Left ventricle myocardium inferior (tissue), 1 donor: ENCODE measurements around the gene AS3MT. TPM values are rescaled to one million over a fixed set of nuclear protein-coding genes. Genes with fewer than 3 reads are reported as not detected.
"Not testable (repeated sequence)": the region's sequence is repeated elsewhere in the genome, so short reads cannot be mapped to it uniquely, and the experiment has no call there.

Experiments
- DNase-seq: peaks from one replicate; pipeline ENCODE4 v3.0.0-alpha.2; 2020
- H3K27ac ChIP-seq: fragments of 200-600 bp; replicated peaks from 2 replicates; pipeline ENCODE4 v1.8.0; 2021
- H3K27me3 ChIP-seq: fragments of 200-600 bp; 2 replicates; pipeline ENCODE4 v1.8.0; 2021; ENCODE audit warnings: low read depth
- H3K36me3 ChIP-seq: fragments of 200-600 bp; 2 replicates; pipeline ENCODE4 v1.8.0; 2021
- H3K4me1 ChIP-seq: fragments of 200-600 bp; 2 replicates; pipeline ENCODE4 v1.8.0; 2021
- H3K4me3 ChIP-seq: fragments of 200-600 bp; 2 replicates; pipeline ENCODE4 v1.8.0; 2021; ENCODE audit warnings: mild to moderate bottlenecking, moderate library complexity
- H3K9me3 ChIP-seq: fragments of 200-600 bp; replicated peaks from 2 replicates; pipeline ENCODE4 v1.8.0; 2021
- intact Hi-C: fragments of 100-400 bp; cut with micrococcal nuclease; formaldehyde crosslinking; loops from one replicate; pipeline ENCODE4 v1.11.0; 2022
- total RNA-seq: library from RNA; stranded (reverse); fragmentation: NEBNext Ultra II Directional; extraction: Animal tissue kit (Norgen Biotek cat#: 25700); gene quantifications from one replicate; pipeline ENCODE4 v1.2.1, GENCODE V29; 2021
- TF ChIP-seq, protein P1 (sequence below): fragments of 200-600 bp; IDR thresholded peaks from 2 replicates; pipeline ENCODE4 v1.8.0; 2021; ENCODE audit warnings: antibody characterized with exemption, mild to moderate bottlenecking, borderline replicate concordance
- donor health status: DM: no; HTN: yes; CAD: no; lungs with severe emphysema.

The AS3MT gene
- total RNA-seq, 1 donor from 2014 or later: 17.2 TPM

DNA sequence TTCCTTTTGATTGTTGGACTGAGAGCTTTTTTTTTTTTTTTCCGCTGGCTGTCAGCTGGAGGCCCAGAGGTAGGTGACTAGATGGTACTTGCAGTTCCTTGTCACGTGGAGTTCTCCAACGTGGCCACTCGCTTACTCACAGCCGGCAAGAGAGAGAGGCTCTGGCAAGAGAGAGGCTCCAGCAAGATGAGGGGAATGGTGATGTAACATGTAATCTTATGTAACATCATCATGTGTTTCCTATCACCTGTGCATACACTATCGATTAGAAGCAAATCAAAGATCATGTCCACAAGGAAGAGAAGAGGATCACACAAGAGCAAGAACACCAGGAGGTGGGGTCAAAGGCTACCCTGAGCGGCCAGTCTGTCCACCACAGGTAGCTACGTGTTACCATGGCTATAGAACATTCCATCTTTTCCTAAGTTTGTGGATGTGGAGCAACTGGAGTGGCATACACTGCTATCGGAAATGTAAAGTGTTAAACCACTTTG, 19.2 kb upstream of the AS3MT start:
- no peak for DNase-seq
- Histone ChIP-seq H3K4me1 (peaks cover 13% of the 10 kb centered on the region), H3K9me3 (no peaks in the 10 kb centered on the region), H3K27ac (no peak overlapping the region), H3K36me3 (no peaks in the 10 kb centered on the region), H3K4me3 (no peak overlapping the region), H3K27me3 (no peaks in the 10 kb centered on the region)
- TF ChIP-seq, protein P1, sequence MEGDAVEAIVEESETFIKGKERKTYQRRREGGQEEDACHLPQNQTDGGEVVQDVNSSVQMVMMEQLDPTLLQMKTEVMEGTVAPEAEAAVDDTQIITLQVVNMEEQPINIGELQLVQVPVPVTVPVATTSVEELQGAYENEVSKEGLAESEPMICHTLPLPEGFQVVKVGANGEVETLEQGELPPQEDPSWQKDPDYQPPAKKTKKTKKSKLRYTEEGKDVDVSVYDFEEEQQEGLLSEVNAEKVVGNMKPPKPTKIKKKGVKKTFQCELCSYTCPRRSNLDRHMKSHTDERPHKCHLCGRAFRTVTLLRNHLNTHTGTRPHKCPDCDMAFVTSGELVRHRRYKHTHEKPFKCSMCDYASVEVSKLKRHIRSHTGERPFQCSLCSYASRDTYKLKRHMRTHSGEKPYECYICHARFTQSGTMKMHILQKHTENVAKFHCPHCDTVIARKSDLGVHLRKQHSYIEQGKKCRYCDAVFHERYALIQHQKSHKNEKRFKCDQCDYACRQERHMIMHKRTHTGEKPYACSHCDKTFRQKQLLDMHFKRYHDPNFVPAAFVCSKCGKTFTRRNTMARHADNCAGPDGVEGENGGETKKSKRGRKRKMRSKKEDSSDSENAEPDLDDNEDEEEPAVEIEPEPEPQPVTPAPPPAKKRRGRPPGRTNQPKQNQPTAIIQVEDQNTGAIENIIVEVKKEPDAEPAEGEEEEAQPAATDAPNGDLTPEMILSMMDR: no peak
- intact Hi-C loops: no loop called here

DNA sequence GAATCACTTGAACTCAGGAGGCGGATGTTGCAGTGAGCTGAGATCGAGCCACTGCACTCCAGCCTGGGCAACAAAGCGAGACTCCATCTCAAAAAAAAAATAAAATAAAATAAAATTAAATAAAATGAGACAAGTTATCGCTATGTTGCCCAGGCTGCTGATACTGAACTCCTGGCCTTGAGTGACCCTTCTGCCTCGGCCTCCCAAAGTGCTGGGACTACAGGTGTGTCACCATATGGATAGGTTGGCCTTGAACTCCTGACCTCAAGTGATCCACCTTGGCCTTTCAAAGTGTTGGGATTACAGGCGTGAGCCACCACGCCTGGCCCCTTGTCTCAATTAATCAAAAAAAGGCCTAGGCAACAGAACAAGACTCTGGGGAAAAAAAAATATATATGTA, 16.0 kb upstream of the AS3MT start:
- DNase-seq, H3K27ac ChIP-seq, H3K9me3 ChIP-seq, H3K4me3 ChIP-seq, H3K36me3 ChIP-seq, intact Hi-C loops, H3K27me3 ChIP-seq: not testable (repeated sequence)
- H3K4me1 ChIP-seq: peaks cover 32% of the 10 kb centered on the region

DNA sequence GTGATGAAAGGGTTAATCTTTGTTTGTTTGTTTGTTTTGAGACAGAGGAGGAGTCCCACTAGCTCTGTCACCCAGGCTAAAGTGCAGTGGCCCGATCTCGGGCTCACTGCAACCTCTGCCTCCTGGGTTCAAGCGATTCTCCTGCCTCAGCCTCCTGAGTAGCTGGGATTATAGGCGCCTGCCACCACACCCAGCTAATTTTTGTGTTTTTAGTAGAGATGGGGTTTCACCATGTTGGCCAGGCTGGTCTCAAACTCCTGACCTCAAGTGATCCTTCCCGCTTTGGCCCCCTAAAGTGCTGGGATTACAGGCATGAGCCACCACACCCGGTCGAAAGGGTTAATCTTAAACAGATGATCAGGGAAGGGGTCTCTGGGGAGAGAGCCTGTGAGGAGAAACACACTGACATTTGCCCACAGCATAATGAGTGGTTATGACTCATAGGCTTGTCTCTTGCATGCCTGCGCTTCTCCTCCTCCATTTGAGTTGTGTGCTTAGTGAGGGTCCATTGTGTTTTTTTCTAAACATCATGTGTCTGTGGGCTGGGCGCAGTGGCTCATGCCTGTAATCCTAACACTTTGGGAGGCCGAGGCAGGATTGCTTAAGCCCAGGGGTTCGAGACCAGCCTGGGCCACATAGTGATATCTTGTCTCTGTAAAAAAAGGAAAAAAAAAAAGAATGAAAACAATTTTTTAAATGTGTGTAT, 13.4 kb upstream of the AS3MT start:
- H3K9me3 ChIP-seq, H3K36me3 ChIP-seq, intact Hi-C loops, DNase-seq, H3K27me3 ChIP-seq, H3K27ac ChIP-seq: not testable (repeated sequence)
- Histone ChIP-seq H3K4me3 (peak overlapping the region; percentile 70), H3K4me1 (peaks cover 47% of the 10 kb centered on the region)

DNA sequence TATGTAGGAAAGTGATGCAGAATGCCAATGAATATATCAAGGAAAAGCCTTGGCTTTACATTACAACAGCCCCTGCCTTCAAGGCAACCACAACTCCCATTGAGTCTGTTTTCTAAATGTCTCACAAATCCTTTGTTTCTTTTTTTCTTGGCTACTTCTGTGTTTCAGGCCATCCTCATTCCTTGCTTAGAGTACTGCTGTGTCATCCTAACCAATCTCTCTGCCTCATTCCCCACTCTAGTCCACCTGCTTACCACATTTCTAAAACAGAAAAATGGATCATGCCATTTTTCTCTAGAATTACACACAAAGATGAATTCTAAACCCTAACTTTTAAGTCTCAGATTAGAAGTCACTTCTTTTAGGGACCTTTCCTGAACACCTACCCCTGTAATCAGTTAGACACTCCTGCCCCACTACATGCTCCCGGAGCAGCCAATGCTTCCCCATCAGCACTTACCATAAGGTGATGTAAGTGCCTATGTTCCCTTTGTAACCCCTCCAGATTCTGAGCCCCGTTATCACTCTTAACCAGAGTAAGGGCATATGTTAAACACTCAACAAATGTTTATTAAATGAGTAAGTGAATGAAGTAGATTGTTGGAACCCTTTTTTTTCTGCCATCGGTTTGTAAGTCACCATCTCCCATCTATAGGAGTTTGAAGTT, 12.4 kb upstream of the AS3MT start:
- DNase-seq: no peak
- TF ChIP-seq, protein P1: no peak
- intact Hi-C loops: no loop called here
- H3K27ac ChIP-seq: no peak overlapping the region
- no peaks in the 10 kb centered on the region for H3K27me3 ChIP-seq
- H3K4me1 ChIP-seq: peaks cover 47% of the 10 kb centered on the region
- peaks cover 17% of the 10 kb centered on the region for H3K36me3 ChIP-seq
- H3K4me3 ChIP-seq: no peak overlapping the region
- H3K9me3 ChIP-seq: no peaks in the 10 kb centered on the region

DNA sequence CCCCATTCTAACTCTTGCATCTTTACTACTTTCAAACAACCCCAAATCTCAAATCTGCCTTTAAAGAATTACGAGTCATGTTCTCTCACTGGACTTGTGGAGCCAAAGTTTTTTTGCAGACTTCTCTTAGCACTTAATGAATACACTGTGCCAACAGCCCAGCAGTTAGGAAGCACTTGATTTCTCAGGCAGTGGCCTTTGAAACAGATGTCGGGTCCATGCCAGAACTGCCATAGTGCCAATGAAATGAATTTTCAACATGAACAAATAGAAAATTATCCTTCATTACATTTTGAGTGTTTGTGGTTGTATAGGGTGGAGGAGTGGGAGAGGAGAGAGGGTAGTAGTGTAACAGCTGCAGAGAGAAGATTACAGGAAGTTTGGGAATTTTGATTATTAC, 9.4 kb upstream of the AS3MT start:
- TF ChIP-seq, protein P1: no peak
- Histone ChIP-seq H3K27me3 (no peaks in the 10 kb centered on the region), H3K4me3 (no peak overlapping the region), H3K9me3 (no peaks in the 10 kb centered on the region), H3K36me3 (peaks cover 39% of the 10 kb centered on the region), H3K4me1 (peaks cover 36% of the 10 kb centered on the region), H3K27ac (peak overlapping the region; percentile 52)
- no peak for DNase-seq
- intact Hi-C loops: no loop called here

DNA sequence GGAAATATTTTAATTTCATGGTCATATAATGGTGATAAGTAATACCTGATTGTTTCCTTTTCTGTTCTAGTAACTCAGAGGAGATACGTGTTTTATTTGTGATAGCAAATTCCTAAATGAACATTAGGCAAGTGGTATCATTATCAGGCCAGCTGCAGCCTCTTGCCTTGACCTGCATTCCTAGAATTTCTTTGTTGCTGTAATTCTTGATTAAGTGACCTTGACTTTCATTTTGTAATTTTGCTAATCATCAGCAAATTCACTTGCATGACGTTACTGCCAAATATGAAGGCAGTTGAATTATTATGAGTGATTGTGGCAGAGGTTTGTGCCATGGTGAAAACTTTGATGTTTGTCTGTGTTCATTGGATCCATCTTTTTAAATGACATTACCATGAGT, 5.6 kb upstream of the AS3MT start:
- H3K4me3 ChIP-seq: no peak overlapping the region
- intact Hi-C loops: no loop called here
- no peaks in the 10 kb centered on the region for H3K9me3 ChIP-seq
- peaks cover 44% of the 10 kb centered on the region for H3K36me3 ChIP-seq
- DNase-seq: no peak
- H3K27me3 ChIP-seq: no peaks in the 10 kb centered on the region
- peaks cover 15% of the 10 kb centered on the region for H3K4me1 ChIP-seq
- H3K27ac ChIP-seq: no peak overlapping the region
- TF ChIP-seq, protein P1: no peak
